T-helper 2 cell treated with Interferon-gamma antibody and Interleukin-4, amounts not matched to agents 5 μg/mL and 100 μg/mL, for 36 hours (primary cell): Measurements from ENCODE around the gene GPC6.

Experiments used
- DNase-seq: peaks from one replicate; pipeline ENCODE4 v3.0.0; 2021; ENCODE audit warnings: low spot score
- H3K27ac Mint-ChIP-seq: one replicate; pipeline ENCODE4 v1.8.0; 2021; ENCODE audit warnings: mild to moderate bottlenecking, mixed read lengths
- H3K27me3 Mint-ChIP-seq: one replicate; pipeline ENCODE4 v1.8.0; 2021; ENCODE audit warnings: low read depth, mixed read lengths
- H3K36me3 Mint-ChIP-seq: one replicate; pipeline ENCODE4 v1.8.0; 2021; ENCODE audit warnings: low read depth, mixed read lengths
- H3K4me1 Mint-ChIP-seq: one replicate; pipeline ENCODE4 v1.8.0; 2021; ENCODE audit warnings: low read depth, mixed read lengths
- H3K4me3 Mint-ChIP-seq: one replicate; pipeline ENCODE4 v1.8.0; 2022; ENCODE audit warnings: mild to moderate bottlenecking, moderate library complexity, mixed read lengths
- H3K9me3 Mint-ChIP-seq: one replicate; pipeline ENCODE4 v1.8.0; 2021; ENCODE audit warnings: mixed read lengths

Gene GPC6

GRCh38 chr13:93936901-93937300 lies 710.3 kb downstream of the GPC6 start:
- Mint-ChIP-seq H3K4me1 (no peaks in the 10 kb centered on the region), H3K27me3 (no peaks in the 10 kb centered on the region), H3K4me3 (no peak overlapping the region), H3K36me3 (no peaks in the 10 kb centered on the region), H3K27ac (no peak overlapping the region), H3K9me3 (no peaks in the 10 kb centered on the region)
- no peak for DNase-seq

- no peak for DNase-seq
- Mint-ChIP-seq H3K27ac (no peak overlapping the region), H3K4me1 (no peaks in the 10 kb centered on the region), H3K9me3 (no peaks in the 10 kb centered on the region), H3K4me3 (no peak overlapping the region), H3K36me3 (no peaks in the 10 kb centered on the region), H3K27me3 (no peaks in the 10 kb centered on the region)
Measured at GRCh38 chr13:93941444-93941843, 714.8 kb downstream of the GPC6 start.

DNA sequence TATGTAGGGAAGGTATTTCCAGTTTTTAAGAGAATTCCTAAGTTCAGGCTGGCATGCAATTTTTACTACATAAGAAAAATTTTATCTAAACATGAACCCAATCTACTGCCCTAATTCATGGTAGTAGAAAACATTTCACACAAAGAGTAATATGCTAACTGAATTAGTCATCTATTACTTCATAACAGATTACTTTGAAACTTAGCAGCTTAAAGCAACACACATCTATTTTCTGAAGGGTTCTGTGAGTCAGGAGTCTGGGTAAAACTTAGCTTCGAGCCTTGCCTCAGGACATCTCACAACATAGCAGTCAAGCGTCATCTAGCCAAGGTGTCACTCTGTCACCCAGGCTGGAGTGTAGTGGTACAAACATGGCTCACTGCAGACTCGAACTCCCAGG lies 715.4 kb downstream of the GPC6 start:
- H3K27me3 Mint-ChIP-seq: no peaks in the 10 kb centered on the region
- H3K9me3 Mint-ChIP-seq: no peaks in the 10 kb centered on the region
- no peak for DNase-seq
- H3K36me3 Mint-ChIP-seq: no peaks in the 10 kb centered on the region
- H3K27ac Mint-ChIP-seq: no peak overlapping the region
- no peak overlapping the region for H3K4me3 Mint-ChIP-seq
- H3K4me1 Mint-ChIP-seq: no peaks in the 10 kb centered on the region

GRCh38 chr13:93945621-93946020 lies 719.0 kb downstream of the GPC6 start:
- DNase-seq: no peak
- no peak overlapping the region for H3K27ac Mint-ChIP-seq
- H3K9me3 Mint-ChIP-seq: no peaks in the 10 kb centered on the region

GRCh38 chr13:93946994-93947393 lies 720.4 kb downstream of the GPC6 start:
- Mint-ChIP-seq H3K27ac (no peak overlapping the region), H3K9me3 (no peaks in the 10 kb centered on the region), H3K4me1 (no peaks in the 10 kb centered on the region), H3K36me3 (no peaks in the 10 kb centered on the region), H3K27me3 (no peaks in the 10 kb centered on the region), H3K4me3 (no peak overlapping the region)
- no peak for DNase-seq

More at GRCh38 chr13:93945621-93946020, 719.0 kb downstream of the GPC6 start:
- Mint-ChIP-seq H3K4me3 (no peak overlapping the region), H3K27me3 (no peaks in the 10 kb centered on the region), H3K36me3 (no peaks in the 10 kb centered on the region), H3K4me1 (no peaks in the 10 kb centered on the region)

DNA sequence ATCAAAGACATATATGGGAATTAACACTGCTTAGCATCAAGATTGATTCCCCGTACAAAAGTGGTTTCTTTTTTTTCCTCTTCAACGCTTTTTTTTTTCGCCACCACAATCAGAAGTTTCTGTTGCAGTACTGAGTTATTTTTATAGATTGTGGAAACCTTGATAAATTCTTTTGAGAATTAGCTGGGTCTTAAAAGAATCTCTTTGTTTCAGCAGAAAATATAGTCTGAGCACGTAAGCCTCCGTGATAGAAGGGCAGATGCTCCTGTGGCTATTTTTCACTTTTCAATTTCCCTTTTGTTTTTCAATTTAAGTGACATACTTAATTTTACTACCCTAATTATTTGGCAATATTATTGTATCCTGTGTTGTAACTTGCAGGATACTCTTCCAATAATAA lies 721.0 kb downstream of the GPC6 start:
- no peak for DNase-seq
- Mint-ChIP-seq H3K27ac (no peak overlapping the region), H3K4me1 (no peaks in the 10 kb centered on the region), H3K9me3 (no peaks in the 10 kb centered on the region), H3K36me3 (no peaks in the 10 kb centered on the region), H3K27me3 (no peaks in the 10 kb centered on the region), H3K4me3 (no peak overlapping the region)

- Mint-ChIP-seq H3K27me3 (no peaks in the 10 kb centered on the region), H3K36me3 (no peaks in the 10 kb centered on the region), H3K4me1 (no peaks in the 10 kb centered on the region), H3K27ac (no peak overlapping the region), H3K4me3 (no peak overlapping the region), H3K9me3 (no peaks in the 10 kb centered on the region)
- no peak for DNase-seq
Measured at GRCh38 chr13:93948162-93948922, 721.7 kb downstream of the GPC6 start.

GRCh38 chr13:93951108-93951507 lies 724.5 kb downstream of the GPC6 start:
- Mint-ChIP-seq H3K4me3 (no peak overlapping the region), H3K27ac (no peak overlapping the region), H3K27me3 (no peaks in the 10 kb centered on the region), H3K36me3 (no peaks in the 10 kb centered on the region), H3K4me1 (no peaks in the 10 kb centered on the region), H3K9me3 (no peaks in the 10 kb centered on the region)
- no peak for DNase-seq

DNA sequence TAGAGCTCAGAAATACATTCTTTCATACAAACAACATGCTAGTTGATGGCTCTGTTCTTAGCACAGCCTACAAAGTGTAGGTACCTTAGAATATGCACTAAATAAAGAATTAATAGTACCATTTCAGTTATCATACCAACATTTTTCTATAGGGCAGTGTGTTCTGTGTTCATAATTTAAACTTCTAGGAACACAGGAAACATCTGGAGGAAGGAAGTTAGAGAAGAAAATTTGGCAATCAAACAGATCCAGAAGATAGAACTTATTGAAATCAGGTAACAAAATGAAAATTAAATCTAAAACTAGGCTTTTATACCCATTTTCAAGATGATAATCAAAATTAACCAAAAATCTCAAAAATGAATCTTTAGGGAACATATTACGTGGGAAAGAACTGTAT lies 725.3 kb downstream of the GPC6 start:
- Mint-ChIP-seq H3K27ac (no peak overlapping the region), H3K9me3 (no peaks in the 10 kb centered on the region), H3K36me3 (no peaks in the 10 kb centered on the region), H3K4me3 (no peak overlapping the region), H3K27me3 (no peaks in the 10 kb centered on the region), H3K4me1 (no peaks in the 10 kb centered on the region)
- no peak for DNase-seq

DNA sequence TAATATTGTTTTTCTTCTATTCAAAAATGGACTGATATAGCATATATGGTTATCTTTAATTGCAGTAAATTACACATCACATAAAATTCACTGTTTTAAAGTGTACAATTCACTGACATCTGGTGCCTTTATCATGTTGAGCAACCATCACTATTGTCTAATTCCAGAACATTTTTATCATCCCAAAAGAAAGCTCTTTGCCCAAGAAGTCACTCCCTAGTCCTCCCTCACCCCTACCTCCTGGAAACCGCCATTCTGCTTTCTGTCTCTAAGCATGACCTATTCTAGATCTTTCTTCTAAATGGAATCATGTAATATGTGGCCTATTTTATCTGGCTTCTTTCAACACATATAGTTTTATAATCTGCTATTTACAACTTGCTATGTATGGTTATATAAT lies 727.2 kb downstream of the GPC6 start:
- H3K27ac Mint-ChIP-seq: no peak overlapping the region
- H3K27me3 Mint-ChIP-seq: no peaks in the 10 kb centered on the region
- H3K4me1 Mint-ChIP-seq: no peaks in the 10 kb centered on the region
- DNase-seq: no peak
- no peak overlapping the region for H3K4me3 Mint-ChIP-seq
- H3K9me3 Mint-ChIP-seq: no peaks in the 10 kb centered on the region
- no peaks in the 10 kb centered on the region for H3K36me3 Mint-ChIP-seq

- no peaks in the 10 kb centered on the region for H3K27me3 Mint-ChIP-seq
- no peaks in the 10 kb centered on the region for H3K36me3 Mint-ChIP-seq
- H3K4me3 Mint-ChIP-seq: no peak overlapping the region
- no peak overlapping the region for H3K27ac Mint-ChIP-seq
- no peak for DNase-seq
- no peaks in the 10 kb centered on the region for H3K9me3 Mint-ChIP-seq
- H3K4me1 Mint-ChIP-seq: no peaks in the 10 kb centered on the region
Measured at GRCh38 chr13:93955904-93956303, 729.3 kb downstream of the GPC6 start.

GRCh38 chr13:93956426-93956825 lies 729.8 kb downstream of the GPC6 start:
- Mint-ChIP-seq H3K9me3 (no peaks in the 10 kb centered on the region), H3K4me3 (no peak overlapping the region), H3K36me3 (no peaks in the 10 kb centered on the region), H3K4me1 (no peaks in the 10 kb centered on the region), H3K27me3 (no peaks in the 10 kb centered on the region), H3K27ac (no peak overlapping the region)
- DNase-seq: no peak

DNA sequence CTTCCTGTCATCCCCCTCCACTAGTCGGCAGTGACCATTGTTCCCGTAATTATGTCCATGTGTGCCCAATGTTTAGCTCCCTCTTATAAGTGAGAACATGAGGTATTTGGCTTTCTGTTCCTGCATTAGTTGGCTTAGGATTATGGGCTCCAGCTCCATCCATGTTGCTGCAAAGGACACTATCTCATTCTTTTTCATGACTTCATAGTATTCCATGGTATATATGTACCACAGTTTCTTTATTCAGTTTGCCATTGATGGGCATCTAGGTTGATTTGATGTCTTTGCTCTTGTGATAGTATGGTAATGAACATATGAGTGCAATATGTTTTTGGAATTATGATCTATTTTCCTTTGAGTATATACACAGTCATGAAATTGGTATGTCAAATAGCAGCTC lies 730.8 kb downstream of the GPC6 start:
- Mint-ChIP-seq H3K27me3 (no peaks in the 10 kb centered on the region), H3K36me3 (no peaks in the 10 kb centered on the region), H3K27ac (no peak overlapping the region), H3K9me3 (no peaks in the 10 kb centered on the region), H3K4me1 (no peaks in the 10 kb centered on the region), H3K4me3 (no peak overlapping the region)
- DNase-seq: no peak

DNA sequence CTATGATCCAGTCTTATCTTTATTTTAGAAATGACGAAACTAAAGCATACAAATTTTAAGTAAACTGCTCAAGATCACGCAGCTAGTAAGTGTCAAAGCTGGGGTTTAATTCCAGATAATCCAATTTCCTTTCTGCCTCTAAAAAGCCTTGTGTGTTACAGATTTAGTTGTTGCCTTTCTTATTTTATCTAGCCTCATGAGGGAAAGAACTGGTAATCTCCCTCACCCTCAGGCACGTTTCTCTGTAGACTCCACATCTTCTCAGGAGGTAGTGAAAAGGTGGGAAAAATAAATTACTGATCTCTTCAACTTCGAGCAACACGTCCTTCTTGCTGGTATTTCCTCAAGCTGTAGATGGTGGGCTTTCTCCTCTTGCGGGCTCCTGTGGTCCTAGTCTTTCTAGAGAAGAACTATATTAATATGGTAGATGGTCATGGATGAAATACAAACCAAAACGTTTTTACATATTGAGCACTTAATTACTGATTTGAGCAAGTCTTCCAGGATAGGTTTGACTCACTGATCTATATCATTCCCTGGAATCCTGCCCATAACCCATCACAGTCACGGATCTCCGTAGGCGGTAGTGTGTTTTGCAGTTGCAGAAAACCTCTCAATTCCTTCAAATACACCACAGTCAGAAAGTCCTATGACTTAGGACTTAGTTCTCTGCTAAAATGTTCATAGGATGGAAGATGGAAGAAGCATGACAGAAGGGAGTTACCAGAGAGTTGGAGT lies 733.4 kb downstream of the GPC6 start:
- Mint-ChIP-seq H3K36me3 (no peaks in the 10 kb centered on the region), H3K4me3 (no peak overlapping the region), H3K27ac (no peak overlapping the region), H3K4me1 (no peaks in the 10 kb centered on the region), H3K9me3 (no peaks in the 10 kb centered on the region), H3K27me3 (no peaks in the 10 kb centered on the region)
- no peak for DNase-seq
